HepG2 (cell line): ENCODE data around the gene ZNF254. TPM values are rescaled to one million over a fixed set of nuclear protein-coding genes. Genes with fewer than 3 reads are reported as not detected.
A peak's percentile ranks its signal among the peaks of the same experiment; 100 is the strongest.

Source experiments
- CEBPB ChIP-seq: IDR thresholded peaks from 2 replicates; pipeline ENCODE4 v1.6.1; 2011; ENCODE audit warnings: low read depth, low read length, improper control_type of control experiment, borderline replicate concordance
- CHCHD3 ChIP-seq: sonication (generic); formaldehyde crosslinking; IDR thresholded peaks from 2 replicates; pipeline ENCODE4 v1.8.0; 2022; ENCODE audit warnings: mild to moderate bottlenecking, missing genetic modification reagents, moderate library complexity
- ELF3 ChIP-seq: IDR thresholded peaks from 2 replicates; pipeline ENCODE4 v1.6.1; 2016; ENCODE audit warnings: missing genetic modification reagents, missing compliant biosample characterization
- ERF ChIP-seq: IDR thresholded peaks from 2 replicates; pipeline ENCODE4 v1.6.1; 2018; ENCODE audit warnings: missing biosample characterization, missing genetic modification reagents
- HOXA7 ChIP-seq: sonication (generic); formaldehyde crosslinking; IDR thresholded peaks from 2 replicates; pipeline ENCODE4 v1.8.1; 2022; ENCODE audit warnings: mild to moderate bottlenecking, missing genetic modification reagents, moderate library complexity
- KAT8 ChIP-seq: IDR thresholded peaks from 2 replicates; pipeline ENCODE4 v1.6.1; 2016; ENCODE audit warnings: missing genetic modification reagents, missing compliant biosample characterization
- KDM3A ChIP-seq: IDR thresholded peaks from 2 replicates; pipeline ENCODE4 v1.6.1; 2018; ENCODE audit warnings: low read depth, missing compliant biosample characterization
- MTA1 ChIP-seq: sonication (generic); formaldehyde crosslinking; IDR thresholded peaks from 2 replicates; pipeline ENCODE4 v1.4.0; 2020; ENCODE audit warnings: missing genetic modification reagents, mild to moderate bottlenecking, borderline replicate concordance
- MXI1 ChIP-seq: IDR thresholded peaks from 3 replicates; pipeline ENCODE4 v1.6.1; 2012; ENCODE audit warnings: low read depth, low read length, inconsistent platforms, borderline replicate concordance
- NCOA2 ChIP-seq: sonication (generic); formaldehyde crosslinking; IDR thresholded peaks from 2 replicates; pipeline ENCODE4 v1.8.0; 2022; ENCODE audit warnings: inconsistent platforms
- NPAS2 ChIP-seq: sonication (generic); formaldehyde crosslinking; IDR thresholded peaks from 2 replicates; pipeline ENCODE4 v1.8.0; 2022; ENCODE audit warnings: mild to moderate bottlenecking, missing genetic modification reagents, borderline replicate concordance
- PLRG1 ChIP-seq: fragments of 450-650 bp; conservative IDR thresholded peaks from 2 replicates; pipeline ENCODE4 v1.6.1; 2016
- POGZ ChIP-seq: sonication (generic); formaldehyde crosslinking; IDR thresholded peaks from 2 replicates; pipeline ENCODE4 v1.4.0; 2020; ENCODE audit warnings: mild to moderate bottlenecking, missing genetic modification reagents
- SETDB1 ChIP-seq: sonication (generic); formaldehyde crosslinking; IDR thresholded peaks from 2 replicates; pipeline ENCODE4 v1.5.1; 2020; ENCODE audit warnings: missing genetic modification reagents, mild to moderate bottlenecking, borderline replicate concordance
- ZNF18 ChIP-seq: sonication (generic); formaldehyde crosslinking; IDR thresholded peaks from 2 replicates; pipeline ENCODE4 v1.8.0; 2022; ENCODE audit warnings: mild to moderate bottlenecking, missing genetic modification reagents; ENCODE audit not compliant: insufficient replicate concordance
- ZNF264 ChIP-seq: sonication (generic); formaldehyde crosslinking; IDR thresholded peaks from 2 replicates; pipeline ENCODE4 v1.4.0; 2020; ENCODE audit warnings: missing genetic modification reagents
- ZNF564 ChIP-seq: sonication (generic); formaldehyde crosslinking; IDR thresholded peaks from 2 replicates; pipeline ENCODE4 v1.8.1; 2023; ENCODE audit warnings: mild to moderate bottlenecking, missing genetic modification reagents
- ZNF614 ChIP-seq: IDR thresholded peaks from 2 replicates; pipeline ENCODE4 v1.6.1; 2018; ENCODE audit warnings: missing biosample characterization, missing genetic modification reagents, inconsistent platforms, borderline replicate concordance
- ZNF615 ChIP-seq: sonication (generic); formaldehyde crosslinking; IDR thresholded peaks from 2 replicates; pipeline ENCODE4 v1.5.0; 2020; ENCODE audit warnings: mild to moderate bottlenecking, missing genetic modification reagents, borderline replicate concordance
- ZNF713 ChIP-seq: sonication (generic); formaldehyde crosslinking; IDR thresholded peaks from 2 replicates; pipeline ENCODE4 v1.4.0; 2020; ENCODE audit warnings: mild to moderate bottlenecking, missing genetic modification reagents
- ZNF766 ChIP-seq: sonication (generic); formaldehyde crosslinking; IDR thresholded peaks from 2 replicates; pipeline ENCODE4 v1.5.0; 2020; ENCODE audit warnings: missing genetic modification reagents, borderline replicate concordance
- ZNF768 ChIP-seq: sonication (generic); formaldehyde crosslinking; IDR thresholded peaks from 2 replicates; pipeline ENCODE4 v1.4.0; 2020; ENCODE audit warnings: missing genetic modification reagents
- polyA plus RNA-seq, 8 experiments: library from polyadenylated mRNA; depleted of rRNA in 3 of 8; stranded (reverse) in 7 of 8; unstranded in 1 of 8; fragments of >200 nt; fragmentation: Illumina TruSeq in 4 of 8; extraction: Trizol in 4 of 8; gene quantifications; 2 replicates each; pipeline versions ENCODE4 v1.2.1 to v1.2.3, GENCODE V29; 2011 to 2016; ENCODE audit warnings: low read depth in 4 of 8, missing spikeins in 1 of 8, mixed read lengths in 1 of 8; ENCODE audit not compliant: insufficient read depth in 1 of 8
- total RNA-seq, 5 experiments: library from RNA; depleted of rRNA; stranded (reverse); fragments of >200 nt; fragmentation: Illumina TruSeq; extraction: Trizol; gene quantifications; 2 replicates each; pipeline ENCODE4 v1.2.3, GENCODE V29; 2016; ENCODE audit warnings: low read depth in 1 of 5
- TF ChIP-seq, protein P1 (sequence below): sonication (generic); formaldehyde crosslinking; conservative IDR thresholded peaks from 2 replicates; pipeline ENCODE4 v1.8.0; 2022; ENCODE audit warnings: missing genetic modification reagents
- TF ChIP-seq, protein P2 (sequence below): sonication (generic); formaldehyde crosslinking; IDR thresholded peaks from 2 replicates; pipeline ENCODE4 v1.5.1; 2020; ENCODE audit warnings: missing genetic modification reagents, mild to moderate bottlenecking, borderline replicate concordance
- TF ChIP-seq, protein P3 (sequence below): sonication (generic); formaldehyde crosslinking; IDR thresholded peaks from 2 replicates; pipeline ENCODE4 v1.5.0; 2020; ENCODE audit warnings: missing genetic modification reagents

The ZNF254 gene
- total and polyA plus RNA-seq, 2 of the 13 experiments (the other 11 are each of a cell fraction or from before 2014, with no cell fraction given): 2.6 to 4.6 TPM

DNA sequence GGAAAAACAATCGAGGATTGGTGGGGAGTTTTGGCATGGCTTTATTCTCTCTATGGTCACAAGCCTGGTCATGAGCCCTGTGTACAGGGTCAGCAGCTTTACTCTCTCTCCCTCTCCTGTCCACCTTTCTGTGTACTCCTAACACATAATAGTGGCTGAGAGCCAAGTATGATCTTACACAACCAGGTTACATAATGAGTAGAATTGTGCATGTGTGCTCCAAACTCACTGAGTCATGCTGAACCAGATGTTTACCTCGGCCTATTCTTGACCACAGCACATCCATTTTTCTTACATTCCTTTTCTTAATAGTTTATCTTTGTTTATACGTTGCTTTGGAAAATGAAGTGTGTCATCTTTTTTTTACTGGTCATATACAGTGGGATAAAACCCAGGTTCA lies 53.1 kb downstream of the ZNF254 start (continued):
- TF ChIP-seq NPAS2 (CRISPR knock-in tag) (no peak), ZNF713 (CRISPR knock-in tag) (no peak), ELF3 (CRISPR knock-in tag) (peak; percentile 51), SETDB1 (CRISPR knock-in tag) (no peak), KDM3A (CRISPR knock-in tag) (no peak), ZNF614 (CRISPR knock-in tag) (peak; percentile 70; the same call in 1 of the 2 replicates), POGZ (CRISPR knock-in tag) (peak; percentile 82), ZNF766 (no peak), ZNF768 (no peak), PLRG1 (no peak), HOXA7 (no peak), MXI1 (no peak), KAT8 (CRISPR knock-in tag) (peak; percentile 58), ZNF18 (CRISPR knock-in tag) (no peak), ZNF564 (CRISPR knock-in tag) (no peak), ERF (CRISPR knock-in tag) (0 out of 2 replicates have a peak, but pooled peaks have one; percentile 42), ZNF615 (CRISPR knock-in tag) (no peak), NCOA2 (CRISPR knock-in tag) (peak; percentile 82), ZNF264 (no peak), MTA1 (CRISPR knock-in tag) (no peak), CEBPB (peak; percentile 80), CHCHD3 (CRISPR knock-in tag) (no peak)
- TF ChIP-seq, protein P1, sequence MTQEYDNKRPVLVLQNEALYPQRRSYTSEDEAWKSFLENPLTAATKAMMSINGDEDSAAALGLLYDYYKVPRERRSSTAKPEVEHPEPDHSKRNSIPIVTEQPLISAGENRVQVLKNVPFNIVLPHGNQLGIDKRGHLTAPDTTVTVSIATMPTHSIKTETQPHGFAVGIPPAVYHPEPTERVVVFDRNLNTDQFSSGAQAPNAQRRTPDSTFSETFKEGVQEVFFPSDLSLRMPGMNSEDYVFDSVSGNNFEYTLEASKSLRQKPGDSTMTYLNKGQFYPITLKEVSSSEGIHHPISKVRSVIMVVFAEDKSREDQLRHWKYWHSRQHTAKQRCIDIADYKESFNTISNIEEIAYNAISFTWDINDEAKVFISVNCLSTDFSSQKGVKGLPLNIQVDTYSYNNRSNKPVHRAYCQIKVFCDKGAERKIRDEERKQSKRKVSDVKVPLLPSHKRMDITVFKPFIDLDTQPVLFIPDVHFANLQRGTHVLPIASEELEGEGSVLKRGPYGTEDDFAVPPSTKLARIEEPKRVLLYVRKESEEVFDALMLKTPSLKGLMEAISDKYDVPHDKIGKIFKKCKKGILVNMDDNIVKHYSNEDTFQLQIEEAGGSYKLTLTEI (CRISPR knock-in tag): no peak
- TF ChIP-seq, protein P2, sequence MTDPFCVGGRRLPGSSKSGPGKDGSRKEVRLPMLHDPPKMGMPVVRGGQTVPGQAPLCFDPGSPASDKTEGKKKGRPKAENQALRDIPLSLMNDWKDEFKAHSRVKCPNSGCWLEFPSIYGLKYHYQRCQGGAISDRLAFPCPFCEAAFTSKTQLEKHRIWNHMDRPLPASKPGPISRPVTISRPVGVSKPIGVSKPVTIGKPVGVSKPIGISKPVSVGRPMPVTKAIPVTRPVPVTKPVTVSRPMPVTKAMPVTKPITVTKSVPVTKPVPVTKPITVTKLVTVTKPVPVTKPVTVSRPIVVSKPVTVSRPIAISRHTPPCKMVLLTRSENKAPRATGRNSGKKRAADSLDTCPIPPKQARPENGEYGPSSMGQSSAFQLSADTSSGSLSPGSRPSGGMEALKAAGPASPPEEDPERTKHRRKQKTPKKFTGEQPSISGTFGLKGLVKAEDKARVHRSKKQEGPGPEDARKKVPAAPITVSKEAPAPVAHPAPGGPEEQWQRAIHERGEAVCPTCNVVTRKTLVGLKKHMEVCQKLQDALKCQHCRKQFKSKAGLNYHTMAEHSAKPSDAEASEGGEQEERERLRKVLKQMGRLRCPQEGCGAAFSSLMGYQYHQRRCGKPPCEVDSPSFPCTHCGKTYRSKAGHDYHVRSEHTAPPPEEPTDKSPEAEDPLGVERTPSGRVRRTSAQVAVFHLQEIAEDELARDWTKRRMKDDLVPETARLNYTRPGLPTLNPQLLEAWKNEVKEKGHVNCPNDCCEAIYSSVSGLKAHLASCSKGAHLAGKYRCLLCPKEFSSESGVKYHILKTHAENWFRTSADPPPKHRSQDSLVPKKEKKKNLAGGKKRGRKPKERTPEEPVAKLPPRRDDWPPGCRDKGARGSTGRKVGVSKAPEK (CRISPR knock-in tag): no peak
- TF ChIP-seq, protein P3, sequence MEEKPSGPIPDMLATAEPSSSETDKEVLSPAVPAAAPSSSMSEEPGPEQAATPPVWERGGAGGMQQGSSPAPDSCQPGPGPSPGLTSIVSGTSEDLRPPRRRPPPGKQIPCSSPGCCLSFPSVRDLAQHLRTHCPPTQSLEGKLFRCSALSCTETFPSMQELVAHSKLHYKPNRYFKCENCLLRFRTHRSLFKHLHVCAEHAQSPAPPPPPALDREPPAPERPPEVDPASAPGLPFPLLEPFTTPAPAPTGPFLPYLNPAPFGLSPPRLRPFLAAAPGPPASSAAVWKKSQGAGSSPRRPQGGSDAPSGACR (CRISPR knock-in tag): no peak
